GM21423 (cell line): Measurements from ENCODE around the gene RUNX1.

Experiments
- ATAC-seq: cut with Tn5 transposase; IDR thresholded peaks from one replicate; pipeline ENCODE4 v1.9.1; 2021; ENCODE audit warnings: mild to moderate bottlenecking, moderate library complexity; ENCODE audit not compliant: unreplicated experiment

Gene RUNX1

DNA sequence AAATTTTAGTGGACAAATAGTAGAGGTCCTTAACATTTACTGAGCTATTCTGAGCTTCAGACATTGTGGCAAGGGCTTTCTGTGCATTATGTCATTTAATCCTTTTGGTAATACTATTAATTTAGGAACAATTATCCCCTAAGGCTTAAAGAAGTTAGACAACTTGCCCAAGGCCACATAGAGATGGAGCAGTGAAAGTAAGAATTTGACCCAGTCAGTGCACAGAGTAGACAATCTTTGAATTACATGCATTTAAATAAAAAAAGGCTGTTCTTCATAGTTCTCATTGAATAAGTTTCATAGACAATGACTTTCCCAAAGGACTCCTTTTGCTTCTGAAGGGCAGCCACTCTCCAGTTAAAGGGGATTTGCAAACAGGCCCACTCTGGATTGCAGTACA is 142.7 kb downstream of the RUNX1 start:
- ATAC-seq, result no peak

GRCh38 chr21:34905218-34905537 is 143.9 kb downstream of the RUNX1 start:
- no peak for ATAC-seq

- ATAC-seq, result no peak
These were observed 144.4 kb downstream of the RUNX1 start for GRCh38 chr21:34904526-34905217.

- no peak for ATAC-seq
These were observed 148.7 kb downstream of the RUNX1 start for GRCh38 chr21:34900376-34900775.

DNA sequence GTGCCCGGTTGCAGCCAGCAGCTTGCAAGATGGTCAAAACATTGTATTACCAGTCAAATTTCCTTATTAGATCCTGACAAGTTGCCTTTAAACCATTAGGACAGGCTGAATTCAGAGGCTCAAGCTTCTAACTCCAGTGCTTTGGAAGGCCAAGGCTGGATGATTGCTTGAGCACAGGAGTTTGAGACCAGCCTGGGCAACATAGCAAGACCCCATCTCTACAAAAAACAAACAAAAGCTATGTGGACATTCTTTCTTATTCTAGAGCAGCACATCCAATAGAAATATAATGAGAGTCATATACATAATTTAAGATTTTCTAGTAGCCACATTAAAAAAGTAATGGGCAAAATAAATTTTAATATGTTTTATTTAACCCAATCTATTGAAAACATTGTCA is 149.3 kb downstream of the RUNX1 start:
- no peak for ATAC-seq

DNA sequence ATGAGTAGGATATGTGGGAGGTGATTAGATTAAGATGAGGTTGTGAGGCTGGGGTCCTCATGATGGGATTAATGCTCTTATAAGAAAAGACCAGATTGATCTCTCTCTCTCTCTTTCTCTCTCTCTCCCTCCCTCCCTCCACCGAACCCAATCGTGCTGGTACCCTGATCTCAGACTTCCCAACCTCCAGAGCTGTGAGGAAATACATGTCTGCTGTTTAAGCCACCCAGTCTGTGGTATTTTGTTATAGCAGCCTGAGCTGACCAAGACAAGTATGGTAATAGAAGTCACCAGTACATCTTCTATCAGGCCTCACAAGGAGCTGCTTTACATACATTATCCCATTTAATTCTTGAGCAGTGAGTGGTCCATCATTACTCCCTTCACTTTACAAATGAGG is 149.8 kb downstream of the RUNX1 start:
- ATAC-seq, result no peak

DNA sequence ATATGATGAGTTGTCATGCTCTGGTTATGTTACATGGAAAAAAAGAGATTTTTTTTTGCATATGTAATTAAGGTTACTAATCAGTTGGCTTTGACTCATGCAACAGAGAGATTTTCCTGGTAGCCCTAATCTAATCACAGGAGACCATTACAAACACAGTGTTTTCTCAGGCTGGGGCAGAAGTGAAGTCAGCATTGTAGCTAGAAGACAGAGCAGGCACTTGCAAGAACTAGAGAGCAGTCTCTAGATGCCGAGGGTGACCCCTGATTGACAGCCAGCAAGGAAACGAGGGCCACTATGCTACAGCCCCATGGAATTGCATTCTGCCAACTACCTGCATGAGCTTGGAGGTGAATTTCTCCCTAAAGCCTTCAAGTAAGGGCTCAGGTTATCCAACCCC is 151.3 kb downstream of the RUNX1 start:
- no peak for ATAC-seq

DNA sequence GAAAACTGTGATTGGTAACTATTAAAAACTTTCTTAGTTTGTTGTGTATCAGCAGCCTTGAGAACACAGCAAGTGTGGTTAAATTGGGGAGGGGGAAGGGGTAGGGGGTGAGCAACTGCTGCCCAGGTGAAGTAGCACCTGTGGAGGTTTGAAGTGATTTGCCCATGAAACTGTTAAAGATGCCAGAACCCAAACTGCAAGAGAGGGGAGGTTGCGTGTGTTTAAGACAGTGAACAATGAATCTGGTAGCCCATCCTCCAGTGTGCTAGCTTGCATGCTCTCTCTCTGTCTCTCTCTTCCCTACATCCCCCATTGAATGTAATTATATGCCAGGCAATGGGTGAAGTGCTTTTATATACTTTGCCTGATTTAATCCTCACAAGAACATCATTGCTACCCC is 154.7 kb downstream of the RUNX1 start:
- ATAC-seq, result no peak

DNA sequence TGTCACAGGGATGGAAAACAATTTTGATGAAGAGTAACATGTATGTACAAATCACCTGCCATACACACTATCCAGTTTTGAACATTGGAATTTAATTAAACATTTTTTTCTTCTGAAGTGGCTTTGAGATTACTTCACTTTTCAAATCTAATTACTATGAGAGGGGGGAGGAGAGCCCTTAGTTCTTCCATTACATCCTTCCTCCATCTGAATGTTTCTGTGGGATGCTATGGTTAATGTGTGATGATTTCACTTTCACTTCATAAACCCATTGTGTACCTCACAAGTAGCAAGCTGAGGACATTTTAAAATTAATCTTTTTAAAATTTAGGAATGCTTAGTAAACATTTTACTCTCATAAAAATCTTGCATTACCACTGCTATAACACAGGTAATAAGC is 156.9 kb downstream of the RUNX1 start:
- ATAC-seq, result no peak

- ATAC-seq, result no peak
These were observed 157.5 kb downstream of the RUNX1 start for GRCh38 chr21:34891613-34891943.

DNA sequence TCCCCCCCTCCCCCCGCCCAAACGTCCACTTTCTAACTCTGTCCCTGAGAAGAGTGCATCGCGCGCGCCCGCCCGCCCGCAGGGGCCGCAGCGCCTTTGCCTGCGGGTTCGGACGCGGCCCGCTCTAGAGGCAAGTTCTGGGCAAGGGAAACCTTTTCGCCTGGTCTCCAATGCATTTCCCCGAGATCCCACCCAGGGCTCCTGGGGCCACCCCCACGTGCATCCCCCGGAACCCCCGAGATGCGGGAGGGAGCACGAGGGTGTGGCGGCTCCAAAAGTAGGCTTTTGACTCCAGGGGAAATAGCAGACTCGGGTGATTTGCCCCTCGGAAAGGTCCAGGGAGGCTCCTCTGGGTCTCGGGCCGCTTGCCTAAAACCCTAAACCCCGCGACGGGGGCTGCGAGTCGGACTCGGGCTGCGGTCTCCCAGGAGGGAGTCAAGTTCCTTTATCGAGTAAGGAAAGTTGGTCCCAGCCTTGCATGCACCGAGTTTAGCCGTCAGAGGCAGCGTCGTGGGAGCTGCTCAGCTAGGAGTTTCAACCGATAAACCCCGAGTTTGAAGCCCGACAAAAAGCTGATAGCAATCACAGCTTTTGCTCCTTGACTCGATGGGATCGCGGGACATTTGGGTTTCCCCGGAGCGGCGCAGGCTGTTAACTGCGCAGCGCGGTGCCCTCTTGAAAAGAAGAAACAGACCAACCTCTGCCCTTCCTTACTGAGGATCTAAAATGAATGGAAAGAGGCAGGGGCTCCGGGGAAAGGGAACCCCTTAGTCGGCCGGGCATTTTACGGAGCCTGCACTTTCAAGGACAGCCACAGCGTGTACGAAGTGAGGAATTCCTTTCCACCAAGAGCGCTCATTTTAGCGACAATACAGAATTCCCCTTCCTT is 158.1 kb downstream of the RUNX1 start:
- no peak for ATAC-seq

- no peak for ATAC-seq
These were observed 158.7 kb downstream of the RUNX1 start for GRCh38 chr21:34890470-34890723.

GRCh38 chr21:34889676-34890469 is 159.2 kb downstream of the RUNX1 start:
- ATAC-seq, result peak; percentile 44

- no peak for ATAC-seq
These were observed 159.8 kb downstream of the RUNX1 start for GRCh38 chr21:34889320-34889675.

DNA sequence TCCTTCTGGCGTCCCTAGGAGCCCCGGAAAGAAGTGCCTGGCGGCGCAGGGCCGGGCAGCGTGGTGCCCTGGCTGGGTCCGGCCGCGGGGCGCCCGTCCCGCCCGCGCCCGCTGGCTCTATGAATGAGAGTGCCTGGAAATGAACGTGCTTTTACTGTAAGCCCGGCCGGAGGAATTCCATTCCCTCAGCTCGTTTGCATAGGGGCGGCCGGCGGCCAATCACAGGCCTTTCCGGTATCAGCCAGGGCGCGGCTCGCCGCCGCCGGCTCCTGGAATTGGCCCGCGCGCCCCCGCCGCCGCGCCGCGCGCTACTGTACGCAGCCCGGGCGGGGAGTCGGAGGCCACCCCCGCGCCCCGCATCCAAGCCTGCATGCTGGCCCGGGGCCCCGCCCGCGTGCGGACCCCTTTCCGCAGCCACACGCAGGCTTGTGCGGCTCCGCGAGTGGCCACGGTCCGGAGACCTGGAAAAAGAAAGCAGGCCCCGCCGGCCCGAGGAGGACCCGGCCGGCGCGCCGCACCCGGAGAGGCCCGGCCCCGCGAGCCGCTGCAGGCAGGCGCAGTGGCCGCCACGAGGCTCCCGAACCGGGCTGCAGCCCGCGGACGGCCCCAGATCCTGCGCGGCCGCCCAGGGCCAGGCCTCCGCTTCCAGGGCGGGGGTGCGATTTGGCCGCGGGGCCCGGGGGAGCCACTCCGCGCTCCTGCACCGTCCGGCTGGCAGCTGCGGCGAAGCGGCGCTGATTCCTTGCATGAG is 160.4 kb downstream of the RUNX1 start:
- peak; percentile 43 for ATAC-seq

GRCh38 chr21:34887725-34888568 is 161.2 kb downstream of the RUNX1 start:
- peak; percentile 30 for ATAC-seq

GRCh38 chr21:34887105-34887442 is 162.0 kb downstream of the RUNX1 start:
- ATAC-seq, result no peak

- no peak for ATAC-seq
These were observed 162.6 kb downstream of the RUNX1 start for GRCh38 chr21:34886240-34887104.

DNA sequence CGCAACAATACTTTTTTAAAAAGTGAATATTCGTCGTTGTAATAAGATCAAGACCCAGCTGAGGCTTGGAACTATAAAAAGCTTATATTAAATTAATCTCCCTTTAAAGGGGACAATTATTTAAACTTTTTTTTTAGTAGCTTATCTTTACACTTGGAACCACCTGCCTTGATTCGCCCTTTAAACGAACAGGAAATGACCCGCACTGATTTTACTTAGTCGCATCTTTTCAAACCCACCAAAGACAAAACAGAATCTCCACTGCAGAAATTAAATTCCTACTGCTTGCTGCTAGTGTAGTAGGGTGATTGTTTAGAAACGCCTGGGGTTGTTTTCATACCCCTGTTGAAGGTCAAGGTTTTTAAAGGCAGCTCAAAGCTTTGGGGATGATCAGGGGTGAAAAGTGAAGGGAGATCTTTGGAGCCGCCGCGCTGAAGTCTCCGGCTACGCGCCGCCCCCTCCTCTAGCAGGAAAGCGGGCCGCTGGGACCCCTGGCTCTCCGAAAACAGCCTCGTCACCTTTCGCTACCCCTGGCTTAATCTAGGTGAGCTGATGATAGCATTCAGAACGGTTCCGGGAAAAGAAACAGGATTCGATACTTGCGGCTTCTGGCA is 163.4 kb downstream of the RUNX1 start:
- ATAC-seq, result no peak
